Subcutaneous preadipocyte (primary cell): ENCODE data around the gene CEP131. TPM values are rescaled to one million over a fixed set of nuclear protein-coding genes. Genes with fewer than 3 reads are reported as not detected.

Source experiments
- total RNA-seq: library from RNA; depleted of rRNA; stranded (reverse); fragments of >200 nt; gene quantifications from 2 replicates; pipeline ENCODE4 v1.2.3, GENCODE V29; 2012

Gene CEP131
- 9.6 and 9.8 TPM in 2 replicates for total RNA-seq

GRCh38 chr17:81222906-81223761, at the start of gene CEP131:
CEP131 (minus strand) TSS chr17:81222965; CDS start chr17:81220056, 2,909 bp downstream.

GRCh38 chr17:81238815-81239713, 16.3 kb upstream of the CEP131 start, which contains the start of the genes NDUFAF8 and TEPSIN:
NDUFAF8 (plus strand) TSS chr17:81239318; CDS start chr17:81239364, 46 bp downstream.
TEPSIN (minus strand) TSS chr17:81239055; CDS start chr17:81239033, 22 bp downstream.

DNA sequence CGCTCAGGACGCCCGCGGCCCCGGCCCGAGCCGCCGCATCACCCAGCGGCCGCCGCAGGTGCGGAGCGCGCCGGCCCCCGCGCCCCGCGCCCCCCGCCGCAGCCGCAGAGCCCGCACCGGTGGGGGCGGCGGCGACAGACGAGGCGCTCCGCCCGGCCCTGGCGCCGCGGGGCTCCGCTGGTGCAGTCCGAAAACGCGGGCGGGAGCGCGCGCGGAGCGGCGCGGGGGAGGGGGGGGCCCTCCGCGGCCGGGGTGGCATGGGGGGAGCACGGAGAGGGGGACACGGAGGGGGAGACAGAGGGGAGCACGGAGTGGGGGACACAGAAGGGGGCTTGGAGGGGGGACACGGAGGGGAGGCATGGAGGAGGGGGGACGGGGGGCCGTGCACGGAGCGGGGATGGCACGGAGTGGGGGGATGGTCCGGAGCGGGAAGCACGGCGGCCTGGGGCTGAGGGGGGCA, 56.7 kb downstream of the CEP131 start, which contains the start of gene AATK:
AATK (minus strand) TSS at position 189 of the 460 bp plus-strand sequence. CDS start 229 bp downstream, outside the sequence.

DNA sequence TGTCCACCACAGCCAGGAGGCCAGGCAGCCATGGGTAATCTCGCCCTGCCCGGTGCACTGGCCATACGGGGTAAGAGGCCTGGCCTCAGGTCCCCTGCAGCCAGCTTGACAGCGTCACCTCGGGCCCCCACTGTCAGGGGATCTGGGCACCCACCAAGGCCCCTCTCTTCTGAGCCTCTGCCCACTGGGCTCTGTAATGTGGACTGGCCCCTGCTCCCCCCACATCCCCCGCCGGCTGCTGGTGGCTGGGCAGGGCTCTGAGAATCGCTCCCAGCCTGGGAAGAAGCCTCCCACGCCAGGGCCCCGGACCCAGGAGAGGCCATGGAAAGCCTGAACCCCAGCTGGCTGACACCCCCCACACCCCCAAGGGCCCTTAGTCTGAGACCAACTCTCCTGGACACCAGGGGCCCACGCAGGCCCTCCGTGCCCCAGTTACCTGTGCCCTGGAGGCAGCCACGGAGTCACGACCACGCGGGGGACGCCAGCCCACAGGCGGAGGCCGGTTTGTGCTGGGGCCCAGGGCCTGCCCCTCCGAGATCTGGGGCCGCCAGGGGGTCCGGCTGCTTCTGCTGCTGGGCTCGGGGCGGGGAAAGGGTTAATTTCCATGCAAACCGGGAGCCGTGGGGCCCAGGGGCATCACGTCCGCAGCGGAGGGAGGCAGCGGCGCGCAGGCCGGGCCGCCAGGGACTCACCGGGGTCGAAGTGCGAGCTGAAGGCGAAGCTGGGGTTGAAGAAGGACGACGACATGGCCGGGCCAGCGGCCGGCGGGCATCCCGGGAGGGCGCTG, 57.3 kb downstream of the CEP131 start, which contains the start of gene PVALEF:
PVALEF (plus strand) TSS at position 262 of the 787 bp plus-strand sequence. CDS start 15,720 bp downstream, outside the sequence.

Other genes with a start within 250 kb of the CEP131 start
- gene CHMP6, start 231.1 kb downstream of the CEP131 start, total RNA-seq = 15.1 and 18.8 TPM in 2 replicates
- gene BAIAP2, start 187.8 kb downstream of the CEP131 start, total RNA-seq = 26.0 and 32.3 TPM in 2 replicates
- gene PVALEF, start 57.5 kb downstream of the CEP131 start, total RNA-seq = not detected in 2 replicates
- 0.20 and 0.37 TPM in 2 replicates for gene AATK, start 56.7 kb downstream of the CEP131 start, total RNA-seq
- 16.6 and 18.4 TPM in 2 replicates for gene TEPSIN, start 16.1 kb upstream of the CEP131 start, total RNA-seq
- 27.9 and 31.1 TPM in 2 replicates for gene NDUFAF8, start 16.4 kb upstream of the CEP131 start, total RNA-seq
- 38.6 and 43.8 TPM in 2 replicates for gene SLC38A10, start 72.3 kb upstream of the CEP131 start, total RNA-seq
- 6.2 and 7.4 TPM in 2 replicates for gene BAHCC1, start 172.5 kb upstream of the CEP131 start, total RNA-seq